Stimulated activated CD4-positive, alpha-beta T cell treated with anti-CD3 and anti-CD28 coated beads, Interleukin-12 subunit alpha, Interleukin-12 subunit beta, amount 100 ng/mL, for 4 hours (primary cell): Measurements from ENCODE around the gene MIF4GD.
A peak's percentile ranks its signal among the peaks of the same experiment; 100 is the strongest.
"Not testable (repeated sequence)": the region's sequence is repeated elsewhere in the genome, so short reads cannot be mapped to it uniquely, and the experiment has no call there.

Source experiments
- DNase-seq: peaks from one replicate; pipeline ENCODE4 v3.0.0-alpha.2; 2020

MIF4GD gene, protein sequence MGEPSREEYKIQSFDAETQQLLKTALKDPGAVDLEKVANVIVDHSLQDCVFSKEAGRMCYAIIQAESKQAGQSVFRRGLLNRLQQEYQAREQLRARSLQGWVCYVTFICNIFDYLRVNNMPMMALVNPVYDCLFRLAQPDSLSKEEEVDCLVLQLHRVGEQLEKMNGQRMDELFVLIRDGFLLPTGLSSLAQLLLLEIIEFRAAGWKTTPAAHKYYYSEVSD

DNA sequence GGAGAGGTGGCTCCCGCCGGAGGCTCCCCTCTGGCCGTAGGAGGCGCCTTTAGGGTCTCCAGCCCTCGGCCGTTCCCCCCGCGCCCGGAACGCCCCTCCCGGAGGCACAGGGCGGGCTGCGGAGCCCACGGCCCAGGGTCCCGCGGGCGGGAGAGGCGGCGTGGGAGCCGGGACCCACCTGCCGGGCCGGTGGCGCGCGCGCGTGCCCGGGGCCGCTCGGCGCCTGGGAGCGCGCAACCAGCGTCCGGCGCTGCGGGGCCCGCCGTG lies at the start of gene MIF4GD:
Gene MIF4GD (minus strand): TSS at position 266 of the 267 bp plus-strand sequence. CDS start 1,036 bp downstream, outside the sequence.
- no peak for DNase-seq

DNA sequence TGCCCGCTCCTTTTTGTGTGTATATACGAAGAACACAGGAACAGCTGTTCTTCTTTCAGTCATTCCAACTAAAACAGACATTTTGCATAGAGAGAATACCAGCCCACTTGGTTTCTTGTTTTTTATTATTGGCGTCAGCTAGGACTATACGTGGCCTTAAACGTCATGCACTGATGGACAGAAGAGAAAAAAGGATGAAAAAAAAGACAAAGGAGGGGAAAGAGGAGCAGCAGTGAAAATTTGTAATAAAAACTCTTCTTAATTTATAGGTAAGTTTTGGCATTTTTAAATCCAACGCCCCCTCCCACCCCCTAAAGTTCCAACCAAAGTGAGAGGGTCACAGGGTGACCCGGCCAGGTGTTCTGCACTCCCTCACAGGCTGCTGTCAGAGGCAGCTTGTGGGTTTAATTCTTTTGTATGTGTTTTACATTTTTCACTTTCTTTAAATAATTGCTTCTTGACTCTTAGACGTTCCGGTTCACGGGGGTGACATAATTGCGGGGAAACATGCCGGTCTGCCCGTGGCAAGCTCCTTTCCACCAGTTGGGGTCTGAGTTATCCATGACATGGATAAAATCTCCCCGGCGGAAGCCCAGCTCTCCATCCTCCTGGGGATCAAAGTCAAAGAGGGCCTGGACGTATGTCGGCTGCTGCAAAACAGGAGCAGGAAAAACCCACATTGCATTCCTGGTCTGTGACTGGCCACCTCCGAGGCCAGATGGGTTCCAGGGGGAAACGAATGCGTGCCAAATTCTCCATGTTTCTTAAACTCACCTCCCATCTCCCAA lies 49.1 kb upstream of the MIF4GD start:
- no peak for DNase-seq

DNA sequence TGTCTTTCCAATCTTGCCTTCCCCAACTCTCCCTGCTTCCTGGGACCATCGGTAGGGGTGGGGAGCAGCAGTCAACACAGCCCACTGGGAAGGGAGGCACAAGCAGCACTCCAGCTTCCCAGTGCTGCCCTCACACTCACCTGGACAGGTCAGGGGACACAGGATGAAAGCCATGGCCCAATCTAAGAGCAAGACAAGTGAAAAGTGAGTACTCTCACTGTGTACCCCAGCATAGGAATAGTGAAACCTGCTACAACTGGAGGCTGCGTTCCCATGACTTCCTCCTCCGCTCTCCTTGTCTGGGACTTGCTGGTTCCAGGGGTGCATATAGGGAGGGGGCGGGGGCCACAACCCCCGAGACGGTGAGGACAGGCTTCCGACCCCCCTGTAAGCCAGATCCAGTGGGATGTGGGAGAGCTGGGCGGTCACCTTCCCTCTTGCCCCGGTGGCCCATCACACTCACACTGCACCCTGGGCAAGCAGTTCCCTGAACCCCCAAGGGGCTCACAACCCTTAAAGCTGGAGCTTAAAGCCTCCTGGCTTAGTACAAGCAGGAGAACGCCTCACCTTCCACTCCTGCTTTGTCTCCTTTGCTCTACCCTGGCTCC lies 47.7 kb upstream of the MIF4GD start:
- DNase-seq, result no peak

DNA sequence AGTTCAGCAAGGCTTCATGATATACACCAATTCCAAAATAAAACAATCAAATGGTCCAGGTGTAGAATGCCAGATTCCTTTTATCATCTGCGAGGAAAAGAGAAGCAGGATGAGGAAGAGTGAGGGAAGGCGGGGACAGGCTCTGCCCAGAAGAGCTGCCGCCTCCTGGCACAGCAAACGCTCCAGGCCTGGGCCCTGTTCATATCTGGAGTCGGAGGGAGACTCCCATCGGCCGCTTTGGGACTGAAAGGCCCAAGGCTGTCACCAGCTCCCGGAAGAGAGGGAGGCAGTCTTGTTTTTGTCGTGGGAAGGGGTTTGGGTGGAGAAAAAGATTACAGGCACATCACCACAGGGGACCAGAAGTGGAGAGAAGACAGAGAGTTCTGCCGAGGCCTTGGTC lies 47.2 kb upstream of the MIF4GD start:
- no peak for DNase-seq

DNA sequence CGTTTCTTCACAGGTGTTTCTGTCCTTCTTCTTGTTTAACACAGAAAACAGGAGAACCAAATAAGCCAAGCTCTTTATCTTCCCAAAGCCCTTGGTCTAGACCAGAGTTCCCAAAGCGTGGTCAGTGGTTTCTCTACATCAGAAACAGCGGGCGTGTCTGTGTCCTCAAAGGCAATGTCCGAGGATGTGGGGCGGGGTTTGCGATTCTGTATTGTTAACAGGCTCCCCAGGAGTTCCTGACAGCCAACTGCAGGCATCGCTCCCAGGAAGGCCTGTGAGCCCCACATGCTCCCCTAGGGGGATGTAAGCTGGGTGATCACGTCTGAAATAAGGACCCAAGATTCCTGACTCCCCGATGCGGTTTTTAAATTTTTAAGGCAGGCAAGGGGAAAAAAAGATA lies 46.6 kb upstream of the MIF4GD start:
- no peak for DNase-seq

DNA sequence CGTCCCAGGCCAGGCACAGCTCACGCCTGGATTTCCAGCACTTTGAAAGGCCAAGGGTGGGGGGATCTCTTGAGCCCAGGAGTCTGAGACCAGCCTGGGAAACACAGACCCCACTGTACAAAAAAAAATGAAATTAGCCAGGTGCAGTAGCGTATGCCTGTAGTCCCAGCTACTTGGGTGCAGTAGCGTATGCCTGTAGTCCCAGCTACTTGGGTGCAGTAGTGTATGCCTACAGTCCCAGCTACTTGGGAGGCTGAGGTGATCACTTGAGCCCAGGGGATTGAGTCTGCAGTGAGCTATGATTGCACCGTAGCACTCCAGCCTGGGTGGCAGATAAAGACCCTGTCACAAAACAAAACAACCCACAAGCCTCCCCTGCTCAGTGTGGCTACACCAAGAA lies 45.2 kb upstream of the MIF4GD start:
- DNase-seq, result no peak

DNA sequence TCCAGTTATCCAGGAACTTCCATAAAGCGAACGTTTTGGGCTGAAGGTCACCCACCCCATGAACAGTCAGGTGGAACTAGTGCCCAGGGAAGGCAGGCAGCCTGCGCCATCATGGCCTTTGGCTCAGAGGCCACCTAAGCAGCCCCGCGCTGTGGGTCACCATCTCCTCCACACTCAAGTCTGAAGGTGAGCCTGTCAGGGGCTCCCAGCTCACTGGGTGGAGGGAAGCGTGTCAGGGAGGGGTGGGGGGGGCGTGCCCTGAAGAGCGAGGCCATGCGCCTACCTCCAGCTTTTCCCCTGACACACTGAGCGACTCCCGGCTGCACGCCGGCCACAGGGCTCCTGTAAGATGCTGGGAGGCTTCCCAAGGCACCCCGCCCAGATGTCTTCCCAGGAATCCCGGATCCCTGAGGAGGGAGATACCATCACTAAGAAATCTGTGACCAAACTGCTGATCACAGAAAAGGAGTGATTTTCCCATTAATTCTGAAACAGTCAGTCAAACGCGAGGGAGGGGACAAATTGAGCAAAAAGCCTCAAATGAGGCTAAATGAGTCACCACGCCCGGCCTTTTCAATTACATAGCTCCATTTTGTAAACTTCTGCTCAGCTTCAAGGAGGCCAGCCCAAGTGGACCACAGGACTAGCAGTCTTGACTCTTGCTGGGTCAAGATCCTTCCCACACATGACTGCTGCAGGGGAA lies 44.7 kb upstream of the MIF4GD start:
- no peak for DNase-seq

DNA sequence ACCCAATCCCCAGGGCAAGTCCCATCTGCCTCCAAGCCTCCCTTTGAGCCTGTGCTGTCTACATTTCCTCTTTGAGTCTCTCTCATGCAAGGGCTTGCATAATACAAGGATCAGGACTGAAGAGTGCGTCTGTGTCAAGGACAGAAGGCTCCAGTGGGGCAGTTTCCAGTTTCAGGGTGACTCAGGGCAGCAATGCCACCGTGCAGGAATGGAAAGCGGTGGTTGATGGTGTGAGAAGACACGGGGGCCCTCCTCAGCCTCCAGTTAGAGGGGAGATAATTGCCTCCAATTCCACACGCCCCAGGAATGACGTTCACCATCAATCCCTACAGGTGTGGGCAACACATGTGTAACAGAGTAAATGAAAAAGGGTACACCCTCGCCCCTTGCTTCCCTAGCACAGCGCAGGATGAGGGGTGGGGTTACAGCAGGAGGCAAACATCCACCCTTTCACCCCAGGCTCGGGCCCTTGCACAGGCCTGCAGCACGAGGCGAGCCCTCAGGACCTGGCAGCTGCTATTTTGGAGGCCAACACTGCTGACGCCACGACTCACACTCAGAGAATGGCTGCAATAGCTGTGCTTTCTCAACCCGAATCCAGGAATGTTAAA lies 43.0 kb upstream of the MIF4GD start:
- no peak for DNase-seq

DNA sequence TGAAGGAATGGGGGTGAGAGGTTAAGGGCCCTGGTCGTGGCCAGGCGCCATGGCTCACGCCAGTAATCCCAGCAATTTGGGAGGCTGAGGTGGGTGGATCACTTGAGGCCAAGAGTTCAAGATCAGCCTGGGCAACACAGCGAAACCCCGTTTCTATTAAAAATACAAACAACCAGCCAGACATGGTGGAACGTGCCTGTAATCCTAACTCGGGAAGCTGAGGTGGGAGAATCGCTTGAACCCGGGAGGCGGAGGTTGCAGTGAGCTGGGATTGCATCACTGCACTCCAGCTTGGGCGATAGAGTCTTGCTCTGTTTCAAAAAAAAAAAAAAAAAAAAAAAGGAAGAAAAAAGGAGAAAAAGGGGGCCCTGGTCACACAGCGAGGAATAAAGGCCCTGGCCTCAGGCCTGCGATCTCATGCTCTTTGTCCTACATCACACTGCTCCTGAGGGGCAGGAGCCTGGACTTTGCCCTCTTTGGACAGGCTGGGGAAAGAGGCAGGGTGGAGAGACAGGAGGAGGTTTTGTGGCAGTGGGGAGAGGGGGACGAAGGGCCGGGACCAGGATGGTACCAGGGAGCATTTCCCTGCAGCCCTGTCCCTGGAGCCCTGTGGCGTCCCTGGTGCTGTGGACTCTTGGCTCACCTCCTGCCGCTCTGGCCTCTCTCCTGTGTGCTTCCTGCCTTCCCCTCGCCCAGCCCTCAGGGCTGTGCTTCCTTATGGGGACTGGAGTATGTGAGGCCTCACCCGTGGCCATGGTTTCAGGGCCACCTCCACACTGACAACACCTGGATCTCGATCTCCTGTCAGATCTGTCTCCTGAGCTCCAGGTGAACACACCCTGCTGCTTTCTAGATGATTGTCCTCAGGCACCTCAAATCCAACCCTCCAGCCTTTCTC lies 38.0 kb upstream of the MIF4GD start:
- DNase-seq, result no peak

DNA sequence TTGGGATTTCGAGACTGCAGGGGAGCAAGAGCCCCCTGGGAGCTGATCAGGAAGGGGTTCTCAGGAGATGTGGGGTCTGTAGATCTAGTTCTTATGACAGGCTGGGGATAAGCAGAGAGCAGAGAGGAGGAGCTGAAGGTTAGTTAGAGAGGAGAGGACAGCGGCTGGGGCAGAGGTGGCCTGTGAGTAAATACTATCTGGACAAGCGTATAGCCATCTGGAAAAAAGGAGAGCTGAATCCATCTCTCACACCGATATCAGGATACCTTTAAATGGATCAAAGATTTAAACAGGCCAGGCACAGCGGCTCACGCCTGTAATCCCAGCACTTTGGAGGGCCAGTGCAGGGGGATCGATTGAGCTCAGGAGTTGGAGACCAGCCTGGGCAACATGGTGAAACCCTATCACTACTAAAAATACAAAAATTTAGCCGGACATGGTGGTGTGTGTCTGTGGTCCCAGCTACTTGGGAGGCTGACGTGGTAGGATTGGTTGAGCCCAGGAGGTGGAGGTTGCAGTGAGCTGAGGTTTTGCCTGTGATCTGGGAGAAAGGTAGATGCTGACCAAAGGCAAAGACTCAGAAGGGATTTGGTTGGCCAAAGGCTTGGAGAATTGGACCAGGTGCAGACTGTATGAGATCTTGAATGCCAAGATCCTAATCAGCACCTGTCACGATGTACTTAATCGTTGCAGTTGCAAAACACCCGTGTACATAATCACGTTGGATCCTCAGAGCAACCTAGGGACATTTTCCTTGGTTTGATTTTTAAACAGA lies 37.1 kb upstream of the MIF4GD start:
- no peak for DNase-seq

DNA sequence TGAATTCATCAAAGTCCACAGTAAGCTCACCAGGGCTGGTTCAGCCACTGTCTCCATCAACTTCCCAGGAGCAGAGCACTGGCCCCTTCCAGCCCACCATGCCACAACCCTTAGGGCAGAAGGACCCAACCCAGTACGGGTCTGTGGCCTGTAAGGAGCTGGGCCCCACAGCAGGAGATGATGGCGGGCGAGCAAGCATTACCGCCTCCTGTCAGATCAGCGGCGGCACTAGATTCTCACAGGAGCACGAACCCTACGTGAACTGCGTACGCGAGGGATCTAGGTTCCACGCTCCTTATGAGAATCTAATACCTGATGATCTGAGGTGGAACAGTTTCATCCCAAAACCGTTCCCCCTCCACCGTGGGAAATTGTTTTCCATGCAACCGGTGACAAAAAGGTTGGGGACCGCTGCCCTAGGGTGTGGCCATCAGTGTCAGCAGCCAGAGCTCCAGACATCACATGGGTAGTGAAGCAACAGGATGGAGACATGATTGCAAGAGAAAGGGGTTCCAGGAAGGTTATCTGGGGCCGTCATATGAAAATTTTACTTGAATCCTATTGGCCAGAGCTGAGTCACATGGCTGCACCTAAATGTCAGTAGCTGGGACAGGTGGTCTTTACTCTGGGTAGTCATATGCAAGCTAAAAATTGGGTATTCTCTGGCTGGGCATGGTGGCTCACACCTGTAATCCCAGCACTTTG lies 30.6 kb upstream of the MIF4GD start:
- DNase-seq, result no peak

DNA sequence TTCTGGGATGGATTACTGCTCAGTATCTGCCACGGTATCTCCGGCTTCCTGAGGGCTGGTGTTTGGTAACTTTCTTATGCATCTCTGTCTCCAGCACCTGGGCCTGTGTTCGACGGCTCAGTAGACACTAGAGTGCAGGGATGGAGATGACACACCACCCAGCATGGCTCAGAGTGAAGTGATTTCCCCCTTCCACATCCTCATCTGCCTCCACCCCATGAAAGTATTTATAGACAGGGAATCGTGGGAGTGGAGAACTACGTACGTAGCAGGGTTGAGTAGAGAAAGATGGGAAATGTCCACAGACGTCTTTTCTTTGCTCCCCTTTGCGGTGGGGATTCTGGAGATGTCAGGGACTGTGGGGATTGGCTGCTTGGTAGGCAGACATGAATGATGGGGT lies 30.0 kb upstream of the MIF4GD start:
- DNase-seq, result no peak

DNA sequence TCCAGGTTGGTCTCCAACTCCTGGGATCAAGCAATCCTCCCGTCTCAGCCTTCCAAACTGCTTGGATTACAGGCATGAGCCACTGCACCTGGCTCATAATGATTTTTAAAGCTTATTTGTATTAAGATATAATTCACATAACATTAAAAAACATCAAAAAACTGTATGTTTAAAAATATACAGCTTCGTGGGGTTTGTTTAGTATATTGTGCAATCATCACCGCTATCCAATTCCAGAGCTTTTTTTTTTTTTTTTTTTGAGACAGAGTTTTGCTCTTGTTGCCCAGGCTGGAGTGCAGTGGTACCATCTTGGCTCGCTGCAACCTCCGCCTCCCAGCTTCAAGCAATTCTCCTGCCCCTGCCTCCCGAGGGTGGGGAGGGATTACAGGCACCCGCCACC lies 29.2 kb upstream of the MIF4GD start:
- DNase-seq, result no peak

DNA sequence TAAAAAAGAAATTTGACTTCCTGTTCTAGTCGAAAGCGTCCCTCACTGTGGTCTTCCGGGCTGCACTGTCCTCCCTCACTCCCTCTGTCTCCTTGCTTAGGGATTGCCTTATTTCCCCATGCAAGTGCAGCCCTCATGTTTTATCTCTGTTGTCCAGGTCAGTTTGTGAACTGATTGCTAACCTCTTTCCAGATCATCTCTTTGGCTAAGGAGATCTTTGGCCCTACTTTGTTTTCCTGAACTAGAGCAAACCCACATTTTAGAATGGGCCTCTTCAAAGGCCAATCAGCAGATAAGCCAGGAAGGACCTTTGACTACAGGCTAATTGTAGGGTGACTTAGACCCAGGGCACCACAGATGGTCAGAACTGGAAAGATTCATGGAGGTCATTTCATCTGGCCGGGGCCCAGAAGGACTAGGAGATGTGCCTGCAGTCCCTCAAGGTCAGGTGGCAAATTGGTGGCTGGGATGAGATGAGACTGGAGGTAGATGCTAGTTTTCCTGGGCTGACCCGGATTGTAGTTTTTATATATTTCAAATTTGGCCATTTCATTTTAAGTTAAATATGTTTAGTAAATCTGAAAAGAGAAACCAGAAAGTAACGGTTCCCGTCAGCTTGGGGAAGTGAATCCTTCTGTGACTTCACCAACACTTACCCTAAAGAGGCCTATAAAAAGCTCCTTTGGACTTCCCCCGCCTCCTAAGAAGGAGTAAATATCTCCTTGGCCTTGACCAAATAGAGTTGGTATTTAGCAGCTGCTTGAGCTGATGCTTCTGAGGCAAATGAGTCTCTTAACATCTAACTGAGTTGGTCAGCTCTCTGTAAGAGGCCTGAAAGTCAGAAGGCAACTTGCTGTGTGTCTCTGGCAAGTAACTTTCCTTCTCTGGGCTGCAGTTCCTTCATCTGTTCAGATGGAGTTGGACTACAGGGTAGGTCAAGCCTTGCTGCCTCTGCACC lies 24.4 kb upstream of the MIF4GD start:
- DNase-seq, result no peak

DNA sequence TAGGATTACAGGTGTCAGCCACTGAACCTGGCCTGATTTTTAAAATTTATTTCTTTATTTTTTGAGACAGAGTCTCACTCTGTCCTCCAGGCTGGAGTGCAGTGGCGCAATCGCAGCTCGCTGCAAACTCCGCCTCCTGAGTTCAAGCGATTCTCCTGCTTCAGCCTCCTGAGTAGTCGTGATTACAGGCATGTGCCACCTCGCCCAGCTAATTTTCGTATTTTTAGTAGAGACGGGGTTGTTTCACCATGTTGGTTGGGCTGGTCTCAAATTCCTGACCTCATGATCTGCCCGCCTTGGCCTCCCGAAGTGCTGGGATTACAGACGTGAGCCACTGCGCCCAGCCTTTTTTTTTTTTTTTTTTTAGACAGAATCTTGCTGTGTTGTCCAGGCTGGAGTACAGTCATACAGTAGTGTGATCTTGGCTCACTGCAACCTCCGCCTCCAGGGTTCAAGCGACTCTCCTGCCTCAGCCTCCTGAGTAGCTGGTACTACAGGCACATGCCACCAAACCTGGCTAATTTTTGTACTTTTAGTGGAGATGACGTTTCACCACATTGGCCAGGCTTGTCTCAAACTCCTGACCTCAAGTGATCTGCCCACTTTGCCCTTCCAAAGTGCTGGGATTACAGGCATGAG lies 21.9 kb upstream of the MIF4GD start:
- DNase-seq, result not testable (repeated sequence)

DNA sequence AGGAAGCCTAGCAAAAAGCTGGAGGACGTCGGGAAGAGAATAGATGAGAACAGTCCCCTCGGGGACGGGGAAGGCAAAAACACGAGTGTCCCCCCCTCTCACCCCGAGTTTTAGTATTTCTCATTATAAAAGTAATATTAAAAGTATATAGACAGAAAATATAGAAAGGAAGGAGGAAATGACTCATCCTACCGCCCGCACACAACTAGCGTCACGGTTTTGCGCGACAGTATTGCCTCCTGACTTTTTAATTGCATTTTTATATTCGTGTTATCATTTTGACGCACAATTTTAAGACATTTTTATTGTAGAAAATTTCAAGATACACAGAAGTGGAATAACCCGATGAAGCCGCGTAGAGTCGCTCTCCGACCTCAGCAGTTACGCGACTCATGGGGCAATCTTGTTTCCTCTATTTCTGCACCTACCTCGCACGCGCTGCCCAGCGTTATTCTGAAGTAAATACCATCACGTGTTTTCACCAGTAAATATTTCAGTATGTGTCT lies 18.9 kb upstream of the MIF4GD start:
- DNase-seq, result peak; percentile 63

DNA sequence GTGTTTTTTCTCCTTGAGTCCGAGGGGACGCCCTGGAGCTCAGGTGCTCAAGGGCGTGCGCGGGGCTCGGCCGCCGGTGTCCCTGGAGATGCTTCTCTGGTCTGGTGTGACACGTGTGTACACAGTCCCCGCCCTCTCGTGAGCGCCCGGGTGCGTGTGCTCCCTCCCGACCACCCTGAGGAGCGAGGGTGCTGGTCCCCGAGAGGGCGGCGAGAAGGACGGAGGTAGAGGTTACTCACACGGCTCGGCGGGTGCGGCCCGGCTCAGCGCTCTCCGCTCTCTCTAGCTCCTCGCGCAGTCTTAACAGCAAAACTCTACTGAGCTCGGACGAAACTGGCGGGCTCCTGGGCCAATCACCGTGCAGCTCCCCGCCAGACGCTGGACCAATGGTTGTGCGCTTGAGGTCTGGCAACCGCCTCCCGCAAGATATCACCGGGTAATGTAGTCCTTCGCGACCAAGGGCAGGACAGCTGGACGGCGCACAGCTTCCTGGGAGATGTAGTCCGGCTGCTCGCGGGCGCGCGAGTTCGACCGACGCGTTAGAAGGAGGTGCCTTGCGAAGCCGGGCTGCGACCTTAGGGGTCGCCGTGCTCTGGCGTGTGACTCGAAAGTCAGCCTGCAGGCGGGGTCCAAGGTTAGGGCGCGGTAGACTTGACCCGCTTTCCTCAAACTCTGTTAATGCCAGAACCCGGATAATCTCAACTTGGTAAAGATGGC lies 18.2 kb upstream of the MIF4GD start, which contains the start of gene SLC25A19:
Gene SLC25A19 (minus strand): TSS at position 319 of the 717 bp plus-strand sequence. CDS start 2,669 bp downstream, outside the sequence.
- peak; percentile 91 for DNase-seq

DNA sequence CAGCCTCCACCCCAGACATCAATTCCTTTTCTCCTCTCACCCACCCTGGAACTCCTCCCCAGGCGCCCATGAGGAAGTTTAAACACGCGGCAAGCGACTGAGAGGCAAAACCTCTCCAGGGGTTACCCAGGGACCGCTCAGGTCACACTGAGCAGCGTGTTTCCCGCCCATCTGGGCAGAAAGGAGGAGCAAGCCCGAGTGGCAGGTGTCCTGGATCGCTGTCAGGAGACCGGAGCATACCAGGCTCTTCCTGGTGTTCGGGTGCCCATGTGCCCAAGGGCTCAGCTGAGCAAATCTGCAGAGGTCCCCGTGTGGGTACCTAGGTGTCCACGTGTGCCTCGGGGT lies 17.7 kb upstream of the MIF4GD start:
- peak; percentile 46 for DNase-seq
